WTC11 (cell line): ENCODE results near the gene FDXR. TPM values are rescaled to one million over a fixed set of nuclear protein-coding genes. Genes with fewer than 3 reads are reported as not detected.
A peak's percentile ranks its signal among the peaks of the same experiment; 100 is the strongest.

Experiments used
- ATAC-seq: fragments of 200-7000 bp; cut with Tn5 transposase; 2 replicates; pipeline ENCODE4 v1.10.0; 2021; ENCODE audit warnings: mild to moderate bottlenecking, moderate library complexity
- CTCF ChIA-PET: fragments of 300-600 bp; sonication (Branson Sonifier 250); formaldehyde crosslinking; loops from one replicate; lab custom pipeline; 2021; ENCODE audit warnings: antibody characterized with exemption; lab: Charles Lee
- POLR2A ChIA-PET: fragments of 350-600 bp; sonication (Branson Sonifier 250); formaldehyde crosslinking; loops from one replicate; lab custom pipeline; 2021; ENCODE audit warnings: antibody characterized with exemption; lab: Charles Lee
- DNase-seq: peaks from one replicate; pipeline ENCODE4 v3.0.0; 2021; ENCODE audit warnings: low spot score
- H3K27ac Mint-ChIP-seq: 2 replicates; pipeline ENCODE4 v1.8.0; 2021; ENCODE audit warnings: mixed read lengths
- H3K27me3 Mint-ChIP-seq: 2 replicates; pipeline ENCODE4 v1.8.0; 2021; ENCODE audit warnings: low read depth, mild to moderate bottlenecking, moderate library complexity, mixed read lengths
- H3K36me3 Mint-ChIP-seq: 2 replicates; pipeline ENCODE4 v1.8.0; 2021; ENCODE audit warnings: mixed read lengths
- H3K4me1 Mint-ChIP-seq: 2 replicates; pipeline ENCODE4 v1.8.0; 2022; ENCODE audit warnings: mixed read lengths
- H3K4me3 Mint-ChIP-seq: 2 replicates; pipeline ENCODE4 v1.8.0; 2021; ENCODE audit warnings: mild to moderate bottlenecking, moderate library complexity, mixed read lengths
- H3K9me3 Mint-ChIP-seq: 2 replicates; pipeline ENCODE4 v1.8.0; 2021; ENCODE audit warnings: mixed read lengths
- EMX1 ChIP-seq: fragments of 250-450 bp; sonication (Bioruptor Pico); IDR thresholded peaks from 2 replicates; pipeline ENCODE4 v1.8.0; 2021; ENCODE audit warnings: mild to moderate bottlenecking
- ESRRA ChIP-seq: sonication (generic); formaldehyde crosslinking; IDR thresholded peaks from 2 replicates; pipeline ENCODE4 v1.8.1; 2022; ENCODE audit warnings: mild to moderate bottlenecking, missing genetic modification reagents, borderline replicate concordance
- GTF2I ChIP-seq: fragments of 250-450 bp; sonication (Bioruptor Pico); conservative IDR thresholded peaks from 2 replicates; pipeline ENCODE4 v1.4.0; 2021; ENCODE audit warnings: mild to moderate bottlenecking
- IRF2 ChIP-seq: sonication (generic); formaldehyde crosslinking; IDR thresholded peaks from 2 replicates; pipeline ENCODE4 v1.8.0; 2022; ENCODE audit warnings: low read depth, missing genetic modification reagents, borderline replicate concordance
- NFE2L1 ChIP-seq: sonication (generic); formaldehyde crosslinking; IDR thresholded peaks from 2 replicates; pipeline ENCODE4 v1.8.1; 2023; ENCODE audit warnings: missing genetic modification reagents
- ZNF121 ChIP-seq: sonication (generic); formaldehyde crosslinking; IDR thresholded peaks from 2 replicates; pipeline ENCODE4 v1.8.0; 2023; ENCODE audit warnings: missing genetic modification reagents
- ZNF317 ChIP-seq: sonication (generic); formaldehyde crosslinking; IDR thresholded peaks from 2 replicates; pipeline ENCODE4 v1.8.1; 2023; ENCODE audit warnings: low read depth, mild to moderate bottlenecking, moderate library complexity, missing genetic modification reagents, borderline replicate concordance
- total RNA-seq: library from RNA; stranded (reverse); gene quantifications from 3 replicates; pipeline ENCODE4 v1.2.3, GENCODE V29; 2021
- TF ChIP-seq, protein P1 (sequence below): sonication (generic); formaldehyde crosslinking; IDR thresholded peaks from 2 replicates; pipeline ENCODE4 v1.8.0; 2023; ENCODE audit warnings: mild to moderate bottlenecking, missing genetic modification reagents
- TF ChIP-seq, protein P2 (sequence below): sonication (generic); formaldehyde crosslinking; IDR thresholded peaks from 2 replicates; pipeline ENCODE4 v1.8.0; 2022; ENCODE audit warnings: mild to moderate bottlenecking, missing genetic modification reagents
- TF ChIP-seq, protein P3 (sequence below): fragments of 200-600 bp; IDR thresholded peaks from 2 replicates; pipeline ENCODE4 v1.8.0; 2022; ENCODE audit warnings: antibody characterized with exemption
- TF ChIP-seq, protein P4 (sequence below): sonication (generic); formaldehyde crosslinking; IDR thresholded peaks from 2 replicates; pipeline ENCODE4 v1.8.1; 2023; ENCODE audit warnings: mild to moderate bottlenecking, moderate library complexity, missing genetic modification reagents
- TF ChIP-seq, protein P5 (sequence below): fragments of 250-450 bp; sonication (Bioruptor Pico); IDR thresholded peaks from 2 replicates; pipeline ENCODE4 v1.8.0; 2021; ENCODE audit warnings: mild to moderate bottlenecking

Gene FDXR
- total RNA-seq, 1 experiment from 2014 or later = 52.8 TPM

DNA sequence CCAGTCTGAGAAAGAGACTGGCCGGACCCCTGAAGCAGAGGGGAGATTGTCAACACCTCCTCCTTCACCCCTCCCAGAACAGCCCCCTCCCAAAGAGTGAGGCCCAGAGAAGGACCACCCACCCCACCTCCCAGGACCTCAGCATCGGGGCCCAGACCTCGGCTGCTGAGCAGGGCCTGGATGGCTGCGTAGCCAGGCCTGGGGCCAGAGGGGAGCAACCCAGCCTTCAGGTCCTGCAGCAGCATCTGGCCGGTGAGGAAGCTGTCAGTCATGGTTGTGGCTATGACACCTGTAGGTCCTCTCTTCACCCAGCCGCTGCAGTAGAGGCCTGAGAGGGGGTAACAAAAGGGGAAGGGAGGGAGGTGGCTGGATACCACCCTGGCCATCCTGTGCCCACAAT is 9.9 kb downstream of the FDXR start (continued):
- TF ChIP-seq IRF2 (CRISPR knock-in tag) (no peak), EMX1 (CRISPR knock-in tag) (no peak), ESRRA (CRISPR knock-in tag) (no peak), NFE2L1 (CRISPR knock-in tag) (no peak)
- TF ChIP-seq, protein P1, sequence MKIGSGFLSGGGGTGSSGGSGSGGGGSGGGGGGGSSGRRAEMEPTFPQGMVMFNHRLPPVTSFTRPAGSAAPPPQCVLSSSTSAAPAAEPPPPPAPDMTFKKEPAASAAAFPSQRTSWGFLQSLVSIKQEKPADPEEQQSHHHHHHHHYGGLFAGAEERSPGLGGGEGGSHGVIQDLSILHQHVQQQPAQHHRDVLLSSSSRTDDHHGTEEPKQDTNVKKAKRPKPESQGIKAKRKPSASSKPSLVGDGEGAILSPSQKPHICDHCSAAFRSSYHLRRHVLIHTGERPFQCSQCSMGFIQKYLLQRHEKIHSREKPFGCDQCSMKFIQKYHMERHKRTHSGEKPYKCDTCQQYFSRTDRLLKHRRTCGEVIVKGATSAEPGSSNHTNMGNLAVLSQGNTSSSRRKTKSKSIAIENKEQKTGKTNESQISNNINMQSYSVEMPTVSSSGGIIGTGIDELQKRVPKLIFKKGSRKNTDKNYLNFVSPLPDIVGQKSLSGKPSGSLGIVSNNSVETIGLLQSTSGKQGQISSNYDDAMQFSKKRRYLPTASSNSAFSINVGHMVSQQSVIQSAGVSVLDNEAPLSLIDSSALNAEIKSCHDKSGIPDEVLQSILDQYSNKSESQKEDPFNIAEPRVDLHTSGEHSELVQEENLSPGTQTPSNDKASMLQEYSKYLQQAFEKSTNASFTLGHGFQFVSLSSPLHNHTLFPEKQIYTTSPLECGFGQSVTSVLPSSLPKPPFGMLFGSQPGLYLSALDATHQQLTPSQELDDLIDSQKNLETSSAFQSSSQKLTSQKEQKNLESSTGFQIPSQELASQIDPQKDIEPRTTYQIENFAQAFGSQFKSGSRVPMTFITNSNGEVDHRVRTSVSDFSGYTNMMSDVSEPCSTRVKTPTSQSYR (CRISPR knock-in tag) = no peak
- TF ChIP-seq, protein P2, sequence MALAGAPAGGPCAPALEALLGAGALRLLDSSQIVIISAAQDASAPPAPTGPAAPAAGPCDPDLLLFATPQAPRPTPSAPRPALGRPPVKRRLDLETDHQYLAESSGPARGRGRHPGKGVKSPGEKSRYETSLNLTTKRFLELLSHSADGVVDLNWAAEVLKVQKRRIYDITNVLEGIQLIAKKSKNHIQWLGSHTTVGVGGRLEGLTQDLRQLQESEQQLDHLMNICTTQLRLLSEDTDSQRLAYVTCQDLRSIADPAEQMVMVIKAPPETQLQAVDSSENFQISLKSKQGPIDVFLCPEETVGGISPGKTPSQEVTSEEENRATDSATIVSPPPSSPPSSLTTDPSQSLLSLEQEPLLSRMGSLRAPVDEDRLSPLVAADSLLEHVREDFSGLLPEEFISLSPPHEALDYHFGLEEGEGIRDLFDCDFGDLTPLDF = no peak

DNA sequence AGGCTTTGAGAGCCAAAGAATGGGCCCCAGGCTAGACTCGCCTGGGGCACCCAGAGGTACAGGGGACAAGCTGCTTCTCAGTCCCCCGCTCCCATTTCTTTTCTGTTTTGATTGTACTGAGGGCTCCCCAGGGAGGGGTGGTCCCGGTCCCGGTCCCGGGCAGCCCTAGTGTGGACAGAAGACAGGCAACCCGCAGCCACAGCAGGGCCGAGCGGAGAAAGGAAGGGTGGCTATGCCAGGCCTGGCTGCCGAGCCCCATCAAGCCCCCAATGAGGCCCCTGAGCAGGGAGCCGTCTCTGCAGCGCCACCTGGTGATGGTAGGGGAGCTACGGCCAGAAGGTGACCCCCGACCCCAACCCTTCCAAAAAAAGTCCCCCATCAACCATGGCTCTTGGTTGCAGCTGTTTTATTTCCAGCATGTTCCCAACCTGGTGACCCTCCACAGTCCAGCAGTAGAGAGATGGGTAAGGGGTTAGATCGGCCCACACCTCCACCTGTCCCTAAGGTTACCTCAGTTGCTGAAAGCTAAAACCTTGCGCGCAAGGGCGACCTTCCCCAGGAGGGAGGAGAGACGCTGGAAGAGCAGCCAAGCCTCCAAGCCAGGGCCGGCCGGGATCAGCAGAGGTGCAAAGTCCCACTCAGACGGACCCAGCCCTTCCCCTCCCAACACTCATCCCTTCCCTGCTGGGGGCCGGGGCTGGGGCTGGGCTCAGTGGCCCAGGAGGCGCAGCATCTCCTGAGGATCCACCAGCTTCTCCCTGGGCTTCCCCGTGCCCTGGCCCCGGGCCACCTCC is 10.5 kb downstream of the FDXR start:
- peak; percentile 67 for ATAC-seq
- POLR2A ChIA-PET = interaction anchor here (0.9 to 2.2 kb wide), 5 partner anchors 10 to 98 kb away, joined by 3 to 8 read pairs (median 6); partner anchors contain the start of gene FDXR
- peak overlapping the region; percentile 57 for H3K4me3 Mint-ChIP-seq

More for the DNA sequence above, 10.5 kb downstream of the FDXR start:
- DNase-seq = peak; percentile 91
- TF ChIP-seq, protein P3, sequence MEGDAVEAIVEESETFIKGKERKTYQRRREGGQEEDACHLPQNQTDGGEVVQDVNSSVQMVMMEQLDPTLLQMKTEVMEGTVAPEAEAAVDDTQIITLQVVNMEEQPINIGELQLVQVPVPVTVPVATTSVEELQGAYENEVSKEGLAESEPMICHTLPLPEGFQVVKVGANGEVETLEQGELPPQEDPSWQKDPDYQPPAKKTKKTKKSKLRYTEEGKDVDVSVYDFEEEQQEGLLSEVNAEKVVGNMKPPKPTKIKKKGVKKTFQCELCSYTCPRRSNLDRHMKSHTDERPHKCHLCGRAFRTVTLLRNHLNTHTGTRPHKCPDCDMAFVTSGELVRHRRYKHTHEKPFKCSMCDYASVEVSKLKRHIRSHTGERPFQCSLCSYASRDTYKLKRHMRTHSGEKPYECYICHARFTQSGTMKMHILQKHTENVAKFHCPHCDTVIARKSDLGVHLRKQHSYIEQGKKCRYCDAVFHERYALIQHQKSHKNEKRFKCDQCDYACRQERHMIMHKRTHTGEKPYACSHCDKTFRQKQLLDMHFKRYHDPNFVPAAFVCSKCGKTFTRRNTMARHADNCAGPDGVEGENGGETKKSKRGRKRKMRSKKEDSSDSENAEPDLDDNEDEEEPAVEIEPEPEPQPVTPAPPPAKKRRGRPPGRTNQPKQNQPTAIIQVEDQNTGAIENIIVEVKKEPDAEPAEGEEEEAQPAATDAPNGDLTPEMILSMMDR = peak; percentile 70; the same call in 1 of the 2 replicates
- TF ChIP-seq ZNF121 (CRISPR knock-in tag) (peak; percentile 94), ZNF317 (CRISPR knock-in tag) (no peak), GTF2I (CRISPR knock-in tag) (peak; percentile 27; the same call in 1 of the 2 replicates)
- TF ChIP-seq, protein P4, sequence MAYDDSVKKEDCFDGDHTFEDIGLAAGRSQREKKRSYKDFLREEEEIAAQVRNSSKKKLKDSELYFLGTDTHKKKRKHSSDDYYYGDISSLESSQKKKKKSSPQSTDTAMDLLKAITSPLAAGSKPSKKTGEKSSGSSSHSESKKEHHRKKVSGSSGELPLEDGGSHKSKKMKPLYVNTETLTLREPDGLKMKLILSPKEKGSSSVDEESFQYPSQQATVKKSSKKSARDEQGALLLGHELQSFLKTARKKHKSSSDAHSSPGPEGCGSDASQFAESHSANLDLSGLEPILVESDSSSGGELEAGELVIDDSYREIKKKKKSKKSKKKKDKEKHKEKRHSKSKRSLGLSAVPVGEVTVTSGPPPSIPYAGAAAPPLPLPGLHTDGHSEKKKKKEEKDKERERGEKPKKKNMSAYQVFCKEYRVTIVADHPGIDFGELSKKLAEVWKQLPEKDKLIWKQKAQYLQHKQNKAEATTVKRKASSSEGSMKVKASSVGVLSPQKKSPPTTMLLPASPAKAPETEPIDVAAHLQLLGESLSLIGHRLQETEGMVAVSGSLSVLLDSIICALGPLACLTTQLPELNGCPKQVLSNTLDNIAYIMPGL (CRISPR knock-in tag) = 0 out of 2 replicates have a peak, but pooled peaks have one; percentile 14
- TF ChIP-seq, protein P5, sequence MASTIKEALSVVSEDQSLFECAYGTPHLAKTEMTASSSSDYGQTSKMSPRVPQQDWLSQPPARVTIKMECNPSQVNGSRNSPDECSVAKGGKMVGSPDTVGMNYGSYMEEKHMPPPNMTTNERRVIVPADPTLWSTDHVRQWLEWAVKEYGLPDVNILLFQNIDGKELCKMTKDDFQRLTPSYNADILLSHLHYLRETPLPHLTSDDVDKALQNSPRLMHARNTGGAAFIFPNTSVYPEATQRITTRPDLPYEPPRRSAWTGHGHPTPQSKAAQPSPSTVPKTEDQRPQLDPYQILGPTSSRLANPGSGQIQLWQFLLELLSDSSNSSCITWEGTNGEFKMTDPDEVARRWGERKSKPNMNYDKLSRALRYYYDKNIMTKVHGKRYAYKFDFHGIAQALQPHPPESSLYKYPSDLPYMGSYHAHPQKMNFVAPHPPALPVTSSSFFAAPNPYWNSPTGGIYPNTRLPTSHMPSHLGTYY (CRISPR knock-in tag) = no peak
- Mint-ChIP-seq H3K4me1 (peaks cover 16% of the 10 kb centered on the region), H3K27me3 (peaks cover 49% of the 10 kb centered on the region), H3K9me3 (no peaks in the 10 kb centered on the region), H3K27ac (no peak overlapping the region), H3K36me3 (peaks cover 9% of the 10 kb centered on the region; the same call in 1 of the 2 replicates)
- CTCF ChIA-PET = interaction anchor here (0.6 to 14.0 kb wide), 65 partner anchors 8 to 617 kb away, joined by 3 to 347 read pairs (median 5); partner anchors contain the start of genes FADS6, FDXR, GGA3 and HID1
